DND-41 (cell line): ENCODE results near the gene CAPN5.

Experiments
- ATAC-seq: fragments of 200-7000 bp; cut with Tn5 transposase; 3 replicates; pipeline ENCODE4 v1.9.1; 2021; ENCODE audit warnings: low read depth; ENCODE audit not compliant: insufficient read depth
- DNase-seq: peaks from one replicate; pipeline ENCODE4 v3.0.0-alpha.2; 2020
- H2AFZ ChIP-seq: 2 replicates; pipeline ENCODE4 v1.6.0; 2012; ENCODE audit warnings: low read depth, low read length
- H3K27ac ChIP-seq: 2 replicates; pipeline ENCODE4 v1.5.1; 2012; ENCODE audit warnings: low read length, inconsistent platforms
- H3K27me3 ChIP-seq: fragments of 200-600 bp; sonication (generic); 2 replicates; pipeline ENCODE4 v1.6.0; 2012; ENCODE audit warnings: low read length, mild to moderate bottlenecking, inconsistent platforms; ENCODE audit not compliant: insufficient read depth, poor library complexity
- H3K36me3 ChIP-seq: 2 replicates; pipeline ENCODE4 v1.5.1; 2012; ENCODE audit warnings: low read length, inconsistent platforms; ENCODE audit not compliant: insufficient read depth
- H3K4me1 ChIP-seq: 2 replicates; pipeline ENCODE4 v1.5.1; 2012; ENCODE audit warnings: mild to moderate bottlenecking, low read length; ENCODE audit not compliant: insufficient read depth
- H3K4me2 ChIP-seq: 2 replicates; pipeline ENCODE4 v1.6.0; 2012; ENCODE audit warnings: mild to moderate bottlenecking, moderate library complexity, low read length, inconsistent platforms; ENCODE audit not compliant: insufficient read depth
- H3K4me3 ChIP-seq, 2 experiments: fragments of 200-600 bp in 1 of 2; shearing (Covaris generic) in 1 of 2; 2 replicates each; pipeline ENCODE4 v1.5.1; 2012 to 2016; ENCODE audit warnings: inconsistent platforms in 2 of 2, low read length in 2 of 2, mild to moderate bottlenecking in 2 of 2, low read depth in 1 of 2, moderate library complexity in 1 of 2
- H3K79me2 ChIP-seq: 2 replicates; pipeline ENCODE4 v1.6.0; 2012; ENCODE audit warnings: low read length, inconsistent platforms; ENCODE audit not compliant: insufficient read depth
- H3K9ac ChIP-seq: 2 replicates; pipeline ENCODE4 v1.6.0; 2012; ENCODE audit warnings: low read depth, mild to moderate bottlenecking, inconsistent platforms, low read length, moderate library complexity
- H3K9me3 ChIP-seq: 2 replicates; pipeline ENCODE4 v1.5.1; 2012; ENCODE audit warnings: low read length, moderate library complexity, mild to moderate bottlenecking, inconsistent platforms; ENCODE audit not compliant: insufficient read depth, severe bottlenecking
- H4K20me1 ChIP-seq: 2 replicates; pipeline ENCODE4 v1.6.0; 2012; ENCODE audit warnings: low read length; ENCODE audit not compliant: insufficient read depth
- CTCF ChIP-seq: IDR thresholded peaks from 2 replicates; pipeline ENCODE4 v1.5.1; 2012; ENCODE audit warnings: borderline replicate concordance, low read length, moderate library complexity, mild to moderate bottlenecking; ENCODE audit not compliant: poor library complexity, severe bottlenecking; ENCODE audit errors: extremely low read depth
- EZH2 ChIP-seq: IDR thresholded peaks from 3 replicates; pipeline ENCODE4 v1.6.1; 2012; ENCODE audit warnings: borderline replicate concordance, low read depth, mild to moderate bottlenecking, moderate library complexity, low read length, inconsistent platforms; ENCODE audit not compliant: severe bottlenecking

Gene CAPN5

GRCh38 chr11:77067861-77068443 is 1.2 kb downstream of the CAPN5 start:
- Histone ChIP-seq H3K4me3 (peak overlapping the region in 1 of 2 experiments; percentile 84; a peak in 3 of 4 replicates), H2AFZ (peak overlapping the region; percentile 91), H3K4me2 (peak overlapping the region; percentile 84), H3K9ac (peak overlapping the region; percentile 77), H3K79me2 (no peaks in the 10 kb centered on the region), H3K4me1 (peaks cover 26% of the 10 kb centered on the region), H4K20me1 (no peaks in the 10 kb centered on the region; the same call in 1 of the 2 replicates), H3K9me3 (no peaks in the 10 kb centered on the region), H3K27me3 (no peaks in the 10 kb centered on the region), H3K36me3 (no peaks in the 10 kb centered on the region), H3K27ac (peak overlapping the region; percentile 82)
- no peak for DNase-seq
- TF ChIP-seq EZH2 (no peak), CTCF (no peak)
- no peak for ATAC-seq

- no peaks in the 10 kb centered on the region for H3K9me3 ChIP-seq
- no peak overlapping the region for H3K4me3 ChIP-seq
- DNase-seq (no peak), ATAC-seq (no peak)
- H3K27ac ChIP-seq: no peak overlapping the region
- TF ChIP-seq CTCF (no peak), EZH2 (no peak)
- no peaks in the 10 kb centered on the region; the same call in 1 of the 2 replicates for H4K20me1 ChIP-seq
- H3K79me2 ChIP-seq: no peaks in the 10 kb centered on the region
- no peaks in the 10 kb centered on the region for H3K36me3 ChIP-seq
- no peak overlapping the region for H3K9ac ChIP-seq
- H3K27me3 ChIP-seq: no peaks in the 10 kb centered on the region
- peaks cover 26% of the 10 kb centered on the region for H3K4me1 ChIP-seq
- peak overlapping the region; percentile 84 for H3K4me2 ChIP-seq
- no peak overlapping the region for H2AFZ ChIP-seq
Observed at GRCh38 chr11:77068457-77069335, 1.9 kb downstream of the CAPN5 start.

GRCh38 chr11:77069336-77069968 is 2.7 kb downstream of the CAPN5 start:
- ATAC-seq (no peak), DNase-seq (no peak)
- no peak overlapping the region for H3K4me3 ChIP-seq
- no peaks in the 10 kb centered on the region for H3K27me3 ChIP-seq
- H2AFZ ChIP-seq: no peak overlapping the region
- no peaks in the 10 kb centered on the region; the same call in 1 of the 2 replicates for H4K20me1 ChIP-seq
- no peaks in the 10 kb centered on the region for H3K36me3 ChIP-seq
- TF ChIP-seq EZH2 (no peak), CTCF (no peak)
- H3K9ac ChIP-seq: no peak overlapping the region
- H3K4me1 ChIP-seq: peaks cover 26% of the 10 kb centered on the region
- no peak overlapping the region for H3K27ac ChIP-seq
- no peak overlapping the region for H3K4me2 ChIP-seq
- H3K79me2 ChIP-seq: no peaks in the 10 kb centered on the region
- no peaks in the 10 kb centered on the region for H3K9me3 ChIP-seq
